22Rv1 (cell line): ENCODE measurements around the gene OR4S1.

Experiments used
- CTCF ChIP-seq: fragments of 450-650 bp; IDR thresholded peaks from 2 replicates; pipeline ENCODE4 v1.5.1; 2017; ENCODE audit warnings: mild to moderate bottlenecking
- ZFX ChIP-seq: fragments of 450-650 bp; IDR thresholded peaks from 2 replicates; pipeline ENCODE4 v1.6.1; 2017; ENCODE audit warnings: antibody characterized with exemption, borderline replicate concordance

- TF ChIP-seq CTCF (no peak), ZFX (no peak)
Measured at GRCh38 chr11:48272606-48273005, 33.4 kb upstream of the OR4S1 start.
